GM21786 (cell line): Measurements from ENCODE around the gene MVD.

Experiments
- ATAC-seq: cut with Tn5 transposase; IDR thresholded peaks from one replicate; pipeline ENCODE4 v1.9.1; 2021; ENCODE audit not compliant: unreplicated experiment

The MVD gene

GRCh38 chr16:88640498-88641247, 22.2 kb downstream of the MVD start:
- no peak for ATAC-seq

GRCh38 chr16:88640039-88640495, 22.8 kb downstream of the MVD start:
- ATAC-seq = no peak

GRCh38 chr16:88639231-88640038, 23.5 kb downstream of the MVD start:
- ATAC-seq = no peak

GRCh38 chr16:88638323-88639230, 24.3 kb downstream of the MVD start, which contains the start of gene IL17C:
Gene IL17C (plus strand): TSS chr16:88638572. CDS start chr16:88638642, 70 bp downstream.
- no peak for ATAC-seq

GRCh38 chr16:88636488-88637265, 26.2 kb downstream of the MVD start:
- no peak for ATAC-seq

- no peak for ATAC-seq
Observed at GRCh38 chr16:88635671-88636319, 27.1 kb downstream of the MVD start.

GRCh38 chr16:88634994-88635670, 27.8 kb downstream of the MVD start:
- ATAC-seq = no peak

- peak; percentile 52 for ATAC-seq
Observed at GRCh38 chr16:88634141-88634993, 28.5 kb downstream of the MVD start.

- peak; percentile 42 for ATAC-seq
Observed at GRCh38 chr16:88633684-88634140, 29.2 kb downstream of the MVD start.

- ATAC-seq = no peak
Observed at GRCh38 chr16:88632587-88632930, 30.3 kb downstream of the MVD start.

- no peak for ATAC-seq
Observed at GRCh38 chr16:88631920-88632586, 30.8 kb downstream of the MVD start.

- no peak for ATAC-seq
Observed at GRCh38 chr16:88631384-88631783, 31.5 kb downstream of the MVD start.

GRCh38 chr16:88630941-88631340, 31.9 kb downstream of the MVD start:
- ATAC-seq = no peak

- no peak for ATAC-seq
Observed at GRCh38 chr16:88630433-88630832, 32.5 kb downstream of the MVD start.

GRCh38 chr16:88629835-88630234, 33.1 kb downstream of the MVD start:
- no peak for ATAC-seq

GRCh38 chr16:88628512-88628974, 34.3 kb downstream of the MVD start:
- ATAC-seq = no peak

GRCh38 chr16:88627531-88628411, 35.1 kb downstream of the MVD start:
- no peak for ATAC-seq
